Retinal pigment epithelial cell (primary cell): ENCODE results near the gene FRMD1.

Experiments used
- DNase-seq: peaks from one replicate; pipeline ENCODE4 v3.0.0-alpha.2; 2010; ENCODE audit warnings: low read depth
- H3K4me3 ChIP-seq: 2 replicates; pipeline ENCODE4 v1.5.1; 2011; ENCODE audit warnings: mild to moderate bottlenecking, low read length, control low read depth, moderate library complexity
- TF ChIP-seq, protein P1 (sequence below): conservative IDR thresholded peaks from 2 replicates; pipeline ENCODE4 v1.5.1; 2011; ENCODE audit warnings: low read depth, low read length, control low read depth, inconsistent platforms

Gene FRMD1

DNA sequence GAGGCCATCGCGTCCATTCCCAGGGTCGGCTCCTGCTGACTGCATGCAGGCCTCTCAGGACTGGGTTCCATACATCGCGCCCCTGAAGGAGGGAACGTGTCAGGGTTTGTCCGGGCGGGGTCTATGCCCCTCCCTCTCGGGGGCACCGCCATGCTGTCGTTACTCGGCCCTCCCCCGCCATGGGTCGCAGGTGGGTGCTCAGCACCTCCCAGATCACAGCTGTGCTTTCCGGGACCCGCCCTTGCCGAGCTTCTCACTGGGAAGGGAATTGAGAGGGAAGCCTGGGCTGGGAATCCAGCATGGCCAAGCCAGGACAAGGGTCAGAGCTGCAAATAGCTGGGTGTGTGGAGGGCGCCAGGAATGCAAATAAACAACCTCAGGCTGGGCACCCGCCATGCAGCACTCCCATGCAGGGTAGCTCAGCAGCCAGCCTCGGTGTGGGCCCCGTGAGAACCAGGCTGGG is at the start of gene FRMD1:
Gene FRMD1 (minus strand): TSS at position 270 of the 463 bp plus-strand sequence. CDS start 118 bp downstream, at position 152.
- no peak for DNase-seq
- TF ChIP-seq, protein P1, sequence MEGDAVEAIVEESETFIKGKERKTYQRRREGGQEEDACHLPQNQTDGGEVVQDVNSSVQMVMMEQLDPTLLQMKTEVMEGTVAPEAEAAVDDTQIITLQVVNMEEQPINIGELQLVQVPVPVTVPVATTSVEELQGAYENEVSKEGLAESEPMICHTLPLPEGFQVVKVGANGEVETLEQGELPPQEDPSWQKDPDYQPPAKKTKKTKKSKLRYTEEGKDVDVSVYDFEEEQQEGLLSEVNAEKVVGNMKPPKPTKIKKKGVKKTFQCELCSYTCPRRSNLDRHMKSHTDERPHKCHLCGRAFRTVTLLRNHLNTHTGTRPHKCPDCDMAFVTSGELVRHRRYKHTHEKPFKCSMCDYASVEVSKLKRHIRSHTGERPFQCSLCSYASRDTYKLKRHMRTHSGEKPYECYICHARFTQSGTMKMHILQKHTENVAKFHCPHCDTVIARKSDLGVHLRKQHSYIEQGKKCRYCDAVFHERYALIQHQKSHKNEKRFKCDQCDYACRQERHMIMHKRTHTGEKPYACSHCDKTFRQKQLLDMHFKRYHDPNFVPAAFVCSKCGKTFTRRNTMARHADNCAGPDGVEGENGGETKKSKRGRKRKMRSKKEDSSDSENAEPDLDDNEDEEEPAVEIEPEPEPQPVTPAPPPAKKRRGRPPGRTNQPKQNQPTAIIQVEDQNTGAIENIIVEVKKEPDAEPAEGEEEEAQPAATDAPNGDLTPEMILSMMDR, result no peak
- H3K4me3 ChIP-seq, result no peak within 1 kb of the TSS

DNA sequence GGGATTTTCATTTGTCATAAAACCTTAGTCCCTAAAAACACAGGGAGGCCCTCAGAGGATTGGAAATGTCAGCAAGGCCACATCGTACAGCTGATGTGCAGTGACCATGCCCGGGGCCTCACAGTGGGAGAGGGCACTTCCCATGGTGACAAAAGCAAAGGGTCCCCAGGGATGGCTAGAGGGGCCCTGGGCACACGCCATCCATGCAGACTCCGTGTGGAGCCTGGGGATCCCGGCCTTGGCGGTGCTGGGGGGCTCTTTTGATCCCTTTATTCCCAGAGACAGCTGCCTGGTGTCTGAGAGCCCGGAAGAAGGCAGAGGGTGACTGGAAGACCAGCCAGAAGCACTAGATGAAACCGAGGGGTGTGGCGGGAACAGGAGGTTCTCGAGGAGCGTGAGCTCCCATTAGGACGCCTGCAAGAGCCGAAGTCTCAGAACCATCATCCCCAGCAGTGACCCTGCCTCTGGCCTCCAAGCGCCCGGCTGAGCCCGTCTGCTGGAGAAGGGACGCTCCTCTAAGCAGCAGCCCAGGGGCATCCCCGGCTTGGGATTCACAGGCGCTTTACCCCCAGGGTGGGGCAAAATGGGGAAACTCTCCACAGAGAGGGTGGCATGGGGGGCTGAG is 49.1 kb upstream of the FRMD1 start:
- no peak overlapping the region for H3K4me3 ChIP-seq
- DNase-seq, result no peak
- TF ChIP-seq, protein P1, result no peak

DNA sequence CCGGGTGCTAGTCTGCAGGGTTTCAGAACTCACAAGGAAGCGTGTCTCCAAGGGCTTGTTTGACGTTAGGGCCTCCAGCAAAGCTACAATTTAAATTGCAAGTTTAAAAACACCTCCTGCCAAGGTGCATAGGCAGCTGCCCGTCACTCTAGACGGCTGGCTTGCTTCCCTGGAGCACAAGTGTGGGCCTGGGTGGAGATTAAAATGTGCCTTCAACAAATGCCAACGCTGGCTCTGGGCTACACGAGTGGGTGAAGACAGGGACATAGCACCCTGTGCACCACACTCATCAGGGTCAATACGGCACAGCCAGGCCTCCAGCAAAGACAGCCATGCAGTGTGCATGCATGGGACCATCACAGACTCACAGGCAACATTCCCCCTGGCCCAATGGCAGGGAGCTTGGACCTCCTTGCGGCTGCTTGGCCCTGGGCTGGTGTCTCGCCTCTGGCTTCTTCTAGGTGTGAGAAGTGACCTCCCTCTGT is 48.4 kb upstream of the FRMD1 start:
- H3K4me3 ChIP-seq, result no peak overlapping the region
- TF ChIP-seq, protein P1, result no peak
- DNase-seq, result no peak

DNA sequence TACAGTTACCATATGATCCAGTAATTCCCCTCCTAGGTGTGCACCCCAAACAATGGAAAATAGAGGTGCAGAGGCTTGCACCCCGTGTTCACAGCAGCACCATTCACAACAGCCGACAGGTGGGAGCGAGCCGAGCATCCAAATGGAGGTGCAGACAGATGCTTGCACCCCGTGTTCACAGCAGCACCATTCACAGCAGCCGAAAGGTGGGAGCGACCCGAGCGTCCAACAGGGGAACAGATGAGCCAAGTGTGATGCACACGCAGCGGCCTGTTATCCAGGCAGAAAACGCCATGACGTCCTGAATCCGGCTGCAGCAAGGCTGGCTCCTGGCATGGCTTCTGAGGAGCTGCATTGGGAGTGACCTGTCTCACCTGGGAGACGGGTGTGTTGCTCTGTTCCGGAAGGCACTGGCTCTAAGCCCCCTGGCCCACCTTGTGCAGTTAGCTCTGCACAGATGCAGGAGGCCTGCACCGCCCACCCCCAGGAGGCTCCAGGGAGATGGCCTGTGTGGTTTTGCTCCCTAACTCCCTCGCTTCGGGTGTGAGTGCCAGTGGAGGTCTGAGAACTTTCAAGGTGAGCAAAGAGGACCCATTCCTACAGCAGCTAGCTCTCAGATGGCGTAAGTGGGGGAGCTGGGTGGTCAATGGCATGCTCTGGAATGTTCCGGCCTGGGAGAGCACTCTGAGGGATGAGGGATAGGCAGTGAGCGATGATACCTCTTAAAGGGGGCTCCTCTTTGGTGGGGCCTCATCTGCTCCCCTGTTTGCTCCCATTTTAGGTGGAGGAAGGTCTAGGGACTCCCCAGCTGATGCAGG is 47.8 kb upstream of the FRMD1 start:
- DNase-seq, result no peak
- no peak overlapping the region for H3K4me3 ChIP-seq
- TF ChIP-seq, protein P1, result no peak

DNA sequence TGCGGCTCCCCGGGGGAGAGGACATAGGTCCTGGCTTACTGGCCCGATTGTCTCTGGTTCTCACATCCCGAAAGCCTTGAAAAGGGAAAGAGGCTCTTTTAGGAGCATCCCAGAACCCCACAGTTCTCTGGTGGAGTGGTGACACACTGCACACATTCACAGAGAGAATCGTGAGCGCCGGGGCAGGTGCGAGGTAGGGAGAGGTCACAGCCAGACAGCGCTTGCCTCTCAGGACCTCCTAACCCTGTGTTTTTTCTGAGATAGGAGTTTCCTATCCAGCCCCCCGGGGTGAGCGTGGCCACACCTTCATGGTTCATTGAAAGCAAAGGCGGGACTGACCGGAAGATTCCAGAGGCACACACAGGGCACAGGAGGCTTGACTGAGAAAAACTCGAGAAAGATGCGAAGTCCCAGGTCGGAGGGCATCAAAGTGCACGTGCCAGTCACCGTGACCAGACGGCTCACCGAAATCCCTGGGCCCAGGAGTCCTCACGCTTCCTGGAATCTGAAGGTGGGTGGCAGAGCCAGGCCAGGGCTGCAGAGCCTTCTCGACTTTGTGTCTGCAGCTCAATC is 46.5 kb upstream of the FRMD1 start:
- TF ChIP-seq, protein P1, result no peak
- no peak for DNase-seq
- H3K4me3 ChIP-seq, result no peak overlapping the region

DNA sequence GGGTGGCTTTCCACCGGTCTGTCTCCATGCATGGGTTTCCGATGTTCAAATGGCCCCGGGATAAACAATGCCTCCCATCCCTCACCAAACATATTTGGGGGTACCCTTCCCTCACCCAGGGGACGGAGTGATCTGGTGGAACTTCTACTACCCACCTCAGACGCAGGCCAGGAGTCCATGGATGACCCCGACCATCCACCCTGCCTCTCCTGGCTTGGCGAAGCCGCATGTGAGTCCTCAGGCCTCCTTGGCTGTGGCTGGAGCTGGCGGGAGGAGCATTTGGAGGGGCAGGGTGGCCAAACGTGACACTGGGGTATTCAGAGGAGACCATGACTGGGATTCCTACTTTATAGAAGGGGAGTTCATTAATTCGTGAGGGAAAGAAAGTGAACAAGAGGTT is 45.9 kb upstream of the FRMD1 start:
- H3K4me3 ChIP-seq, result no peak overlapping the region
- DNase-seq, result no peak
- TF ChIP-seq, protein P1, result no peak
